Spleen (tissue), 7 donors: ENCODE results near the gene SH3BP5L.

Experiments
- POLR2A ChIP-seq, 3 donors: fragments of 450-650 bp; IDR thresholded peaks; one replicate each; pipeline ENCODE4 v1.5.1; 2017; ENCODE audit warnings: antibody characterized with exemption in 3 of 3, mild to moderate bottlenecking in 1 of 3
- TF ChIP-seq, protein P1 (sequence below), 11 experiments: fragments of 200-600 bp in 7 of 11; fragments of 450-650 bp in 4 of 11; sonication (generic) in 4 of 11; IDR thresholded peaks in 8 of 11; conservative IDR thresholded peaks in 3 of 11; 1 replicate in 7 of 11; 2 replicates in 4 of 11; pipeline versions ENCODE4 v1.4.0 to v1.8.0; 2016 to 2021; ENCODE audit warnings: antibody characterized with exemption in 11 of 11, inconsistent platforms in 4 of 11, mild to moderate bottlenecking in 1 of 11
- donor health status: DM: no; HTN: no; CAD: no; lungs with moderate emphysema.
- donor health status: DM: no; HTN: no; CAD: no.
- donor health status: DM: no; HTN: no; CAD: no.

DNA sequence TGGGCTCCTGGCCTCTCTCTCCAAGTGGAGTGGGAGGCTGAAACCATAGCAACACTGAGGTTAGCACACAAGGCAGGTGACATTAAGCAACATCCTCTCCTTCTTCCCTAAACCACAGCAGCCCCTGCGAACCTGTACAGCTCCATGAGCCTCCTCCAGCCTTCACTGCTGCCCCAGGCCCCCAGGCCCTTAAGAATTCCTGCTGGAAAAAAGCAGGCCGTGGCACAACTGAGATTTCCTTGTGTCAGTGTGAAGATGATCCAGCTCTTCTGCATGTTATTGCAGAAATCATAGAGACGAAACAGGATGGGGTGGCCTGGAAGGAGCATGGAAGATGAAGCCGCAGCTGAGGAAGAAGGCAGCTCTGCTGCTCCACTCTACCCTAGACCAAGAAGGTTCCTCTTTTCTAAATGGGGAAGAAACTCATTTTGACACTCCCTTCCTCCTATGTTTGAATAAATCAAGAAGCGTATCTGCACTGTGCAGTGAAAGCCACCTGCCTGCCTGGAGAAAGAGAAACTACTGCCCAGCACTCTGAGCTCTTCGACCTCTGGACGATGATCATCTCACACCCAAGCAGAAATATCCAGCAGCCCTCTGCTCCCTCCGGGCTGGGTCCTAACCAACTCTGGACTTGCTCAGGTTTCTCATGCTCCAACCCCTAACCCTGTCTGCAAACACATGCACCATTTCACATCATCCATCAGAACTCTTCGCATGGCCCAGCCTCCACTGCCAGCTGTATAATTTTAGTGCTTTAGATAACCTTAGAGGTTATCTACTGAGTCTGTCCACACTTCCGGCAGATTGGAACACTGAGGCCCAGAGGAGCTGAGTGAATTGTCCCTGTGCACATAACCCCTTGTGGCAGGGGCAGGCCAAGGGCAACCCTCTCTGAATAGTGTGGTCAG lies 20.7 kb downstream of the SH3BP5L start:
- TF ChIP-seq POLR2A (IDR thresholded peaks at IDR 0.05) = no peak
- TF ChIP-seq, protein P1, sequence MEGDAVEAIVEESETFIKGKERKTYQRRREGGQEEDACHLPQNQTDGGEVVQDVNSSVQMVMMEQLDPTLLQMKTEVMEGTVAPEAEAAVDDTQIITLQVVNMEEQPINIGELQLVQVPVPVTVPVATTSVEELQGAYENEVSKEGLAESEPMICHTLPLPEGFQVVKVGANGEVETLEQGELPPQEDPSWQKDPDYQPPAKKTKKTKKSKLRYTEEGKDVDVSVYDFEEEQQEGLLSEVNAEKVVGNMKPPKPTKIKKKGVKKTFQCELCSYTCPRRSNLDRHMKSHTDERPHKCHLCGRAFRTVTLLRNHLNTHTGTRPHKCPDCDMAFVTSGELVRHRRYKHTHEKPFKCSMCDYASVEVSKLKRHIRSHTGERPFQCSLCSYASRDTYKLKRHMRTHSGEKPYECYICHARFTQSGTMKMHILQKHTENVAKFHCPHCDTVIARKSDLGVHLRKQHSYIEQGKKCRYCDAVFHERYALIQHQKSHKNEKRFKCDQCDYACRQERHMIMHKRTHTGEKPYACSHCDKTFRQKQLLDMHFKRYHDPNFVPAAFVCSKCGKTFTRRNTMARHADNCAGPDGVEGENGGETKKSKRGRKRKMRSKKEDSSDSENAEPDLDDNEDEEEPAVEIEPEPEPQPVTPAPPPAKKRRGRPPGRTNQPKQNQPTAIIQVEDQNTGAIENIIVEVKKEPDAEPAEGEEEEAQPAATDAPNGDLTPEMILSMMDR (IDR thresholded peaks at IDR 0.05 in 8 of 11, conservative IDR thresholded peaks at IDR 0.05 in 3 of 11) = peak in 3 of 11 experiments; percentile 4 to 23 (median 11)
